ENCODE measurements around the gene PLA2G4C.

The PLA2G4C gene

GRCh38 chr19:48118131-48118517, 7.5 kb upstream of the PLA2G4C start:
- no peaks in the 10 kb centered on the region for H4K20me1 ChIP-seq (ENCODE audit: control insufficient read depth, insufficient read depth, low read depth, low read length)
- no peaks in the 10 kb centered on the region for H3K27me3 ChIP-seq (ENCODE audit: control insufficient read depth, low read length)
- H3K4me3 ChIP-seq (ENCODE audit: low read length): no peak overlapping the region
- TF ChIP-seq CTCF (IDR thresholded peaks at IDR 0.05; ENCODE audit: low read depth, low read length, poor library complexity, severe bottlenecking) (no peak), EZH2phosphoT487 (IDR thresholded peaks at IDR 0.05; ENCODE audit: borderline replicate concordance, low read length) (no peak)
- H3K79me2 ChIP-seq (ENCODE audit: control insufficient read depth, low read length): no peaks in the 10 kb centered on the region
- H3K9me3 ChIP-seq (ENCODE audit: control insufficient read depth, insufficient read depth, low read length): no peaks in the 10 kb centered on the region
- H3K36me3 ChIP-seq (ENCODE audit: control insufficient read depth, low read length): peaks cover 51% of the 10 kb centered on the region
- H3K4me2 ChIP-seq (ENCODE audit: low read length): no peak overlapping the region
- peaks cover 26% of the 10 kb centered on the region for H3K4me1 ChIP-seq (ENCODE audit: control insufficient read depth, low read length)
- H3K27ac ChIP-seq (ENCODE audit: low read depth, low read length): no peak overlapping the region
- no peaks in the 10 kb centered on the region for H3F3A ChIP-seq (ENCODE audit: control insufficient read depth, insufficient read depth)
- H3K9me2 ChIP-seq (replicated peaks; ENCODE audit: control insufficient read depth, low read length): no peaks in the 10 kb centered on the region

GRCh38 chr19:48117515-48118130, 7.0 kb upstream of the PLA2G4C start:
- peak; percentile 22 for TF ChIP-seq CTCF (IDR thresholded peaks at IDR 0.05; ENCODE audit: low read depth, low read length, poor library complexity, severe bottlenecking)
- TF ChIP-seq EZH2phosphoT487 (IDR thresholded peaks at IDR 0.05; ENCODE audit: borderline replicate concordance, low read length): no peak
- H3K4me1 ChIP-seq (ENCODE audit: control insufficient read depth, low read length): peaks cover 21% of the 10 kb centered on the region
- H3K9me3 ChIP-seq (ENCODE audit: control insufficient read depth, insufficient read depth, low read length): no peaks in the 10 kb centered on the region
- no peak overlapping the region for H3K4me3 ChIP-seq (ENCODE audit: low read length)
- H3K27ac ChIP-seq (ENCODE audit: low read depth, low read length): no peak overlapping the region
- no peaks in the 10 kb centered on the region for H3K79me2 ChIP-seq (ENCODE audit: control insufficient read depth, low read length)
- H3F3A ChIP-seq (ENCODE audit: control insufficient read depth, insufficient read depth): no peaks in the 10 kb centered on the region
- H3K36me3 ChIP-seq (ENCODE audit: control insufficient read depth, low read length): peaks cover 46% of the 10 kb centered on the region
- H4K20me1 ChIP-seq (ENCODE audit: control insufficient read depth, insufficient read depth, low read depth, low read length): no peaks in the 10 kb centered on the region
- H3K4me2 ChIP-seq (ENCODE audit: low read length): no peak overlapping the region
- no peaks in the 10 kb centered on the region for H3K9me2 ChIP-seq (replicated peaks; ENCODE audit: control insufficient read depth, low read length)
- no peaks in the 10 kb centered on the region for H3K27me3 ChIP-seq (ENCODE audit: control insufficient read depth, low read length)

GRCh38 chr19:48113190-48113917, 2.7 kb upstream of the PLA2G4C start:
- H3K27ac ChIP-seq (ENCODE audit: low read depth, low read length): no peak overlapping the region
- no peak for TF ChIP-seq EZH2phosphoT487 (IDR thresholded peaks at IDR 0.05; ENCODE audit: borderline replicate concordance, low read length)
- peaks cover 14% of the 10 kb centered on the region for H3K36me3 ChIP-seq (ENCODE audit: control insufficient read depth, low read length)
- H3K4me1 ChIP-seq (ENCODE audit: control insufficient read depth, low read length): peaks cover 18% of the 10 kb centered on the region
- no peak overlapping the region for H3K4me3 ChIP-seq (ENCODE audit: low read length)
- no peaks in the 10 kb centered on the region for H3K9me3 ChIP-seq (ENCODE audit: control insufficient read depth, insufficient read depth, low read length)
- no peaks in the 10 kb centered on the region for H4K20me1 ChIP-seq (ENCODE audit: control insufficient read depth, insufficient read depth, low read depth, low read length)
- 0 out of 2 replicates have a peak, but pooled peaks cover 2% of the 10 kb centered on the region for H3F3A ChIP-seq (ENCODE audit: control insufficient read depth, insufficient read depth)
- no peaks in the 10 kb centered on the region for H3K9me2 ChIP-seq (replicated peaks; ENCODE audit: control insufficient read depth, low read length)
- no peak overlapping the region for H3K4me2 ChIP-seq (ENCODE audit: low read length)
- no peaks in the 10 kb centered on the region for H3K79me2 ChIP-seq (ENCODE audit: control insufficient read depth, low read length)
- no peaks in the 10 kb centered on the region for H3K27me3 ChIP-seq (ENCODE audit: control insufficient read depth, low read length)

GRCh38 chr19:48111280-48111679, 663 bp upstream of the PLA2G4C start:
- Histone ChIP-seq H3K4me3 (ENCODE audit: low read length) (peak overlapping the region; percentile 72), H3K36me3 (ENCODE audit: control insufficient read depth, low read length) (no peaks in the 10 kb centered on the region; the same call in 1 of the 2 replicates), H3K4me1 (ENCODE audit: control insufficient read depth, low read length) (peaks cover 22% of the 10 kb centered on the region), H3K9me2 (replicated peaks; ENCODE audit: control insufficient read depth, low read length) (no peaks in the 10 kb centered on the region), H4K20me1 (ENCODE audit: control insufficient read depth, insufficient read depth, low read depth, low read length) (no peaks in the 10 kb centered on the region), H3K79me2 (ENCODE audit: control insufficient read depth, low read length) (no peaks in the 10 kb centered on the region), H3F3A (ENCODE audit: control insufficient read depth, insufficient read depth) (0 out of 2 replicates have a peak, but pooled peaks cover 2% of the 10 kb centered on the region), H3K9me3 (ENCODE audit: control insufficient read depth, insufficient read depth, low read length) (no peaks in the 10 kb centered on the region), H3K4me2 (ENCODE audit: low read length) (peak overlapping the region; percentile 78), H3K27ac (ENCODE audit: low read depth, low read length) (no peak overlapping the region), H3K27me3 (ENCODE audit: control insufficient read depth, low read length) (no peaks in the 10 kb centered on the region)
- TF ChIP-seq CTCF (IDR thresholded peaks at IDR 0.05; ENCODE audit: low read depth, low read length, poor library complexity, severe bottlenecking): no peak
- TF ChIP-seq EZH2phosphoT487 (IDR thresholded peaks at IDR 0.05; ENCODE audit: borderline replicate concordance, low read length): no peak
